Skeletal muscle tissue (tissue), 4 donors: ENCODE results near the gene C14orf132. TPM values are rescaled to one million over a fixed set of nuclear protein-coding genes. Genes with fewer than 3 reads are reported as not detected.

ENCODE experiments used
- H3K27ac ChIP-seq: one replicate; pipeline ENCODE4 v1.7.0; 2013; ENCODE audit warnings: mild to moderate bottlenecking, low read depth, low read length, inconsistent platforms
- H3K27me3 ChIP-seq, 3 donors: one replicate each; pipeline ENCODE4 v1.7.0; 2013; ENCODE audit warnings: low read length in 3 of 3; ENCODE audit not compliant: control insufficient read depth in 3 of 3, insufficient read depth in 3 of 3
- H3K36me3 ChIP-seq, 3 donors: one replicate each; pipeline ENCODE4 v1.7.0; 2013; ENCODE audit warnings: low read length in 3 of 3; ENCODE audit not compliant: control insufficient read depth in 3 of 3, insufficient read depth in 3 of 3
- H3K4me1 ChIP-seq, 3 donors: one replicate each; pipeline ENCODE4 v1.7.0; 2013; ENCODE audit warnings: low read length in 3 of 3, mild to moderate bottlenecking in 3 of 3; ENCODE audit not compliant: control insufficient read depth in 3 of 3, insufficient read depth in 3 of 3
- H3K4me3 ChIP-seq, 3 donors: one replicate each; pipeline ENCODE4 v1.7.0; 2013; ENCODE audit warnings: low read length in 3 of 3
- H3K9ac ChIP-seq, 3 donors: one replicate each; pipeline ENCODE4 v1.7.0; 2013; ENCODE audit warnings: low read length in 3 of 3, mild to moderate bottlenecking in 3 of 3, moderate library complexity in 2 of 3, low read depth in 1 of 3
- H3K9me3 ChIP-seq, 3 donors: one replicate each; pipeline ENCODE4 v1.7.0; 2013; ENCODE audit warnings: low read length in 3 of 3; ENCODE audit not compliant: control insufficient read depth in 3 of 3
- total RNA-seq: library from RNA; depleted of rRNA; stranded (reverse); fragments of >200 nt; gene quantifications from one replicate; pipeline ENCODE4 v1.2.3, GENCODE V29; 2014
- donor health status: Osteomylitis.

The C14orf132 gene
- total RNA-seq, 1 donor from 2014 or later = 8.9 TPM

DNA sequence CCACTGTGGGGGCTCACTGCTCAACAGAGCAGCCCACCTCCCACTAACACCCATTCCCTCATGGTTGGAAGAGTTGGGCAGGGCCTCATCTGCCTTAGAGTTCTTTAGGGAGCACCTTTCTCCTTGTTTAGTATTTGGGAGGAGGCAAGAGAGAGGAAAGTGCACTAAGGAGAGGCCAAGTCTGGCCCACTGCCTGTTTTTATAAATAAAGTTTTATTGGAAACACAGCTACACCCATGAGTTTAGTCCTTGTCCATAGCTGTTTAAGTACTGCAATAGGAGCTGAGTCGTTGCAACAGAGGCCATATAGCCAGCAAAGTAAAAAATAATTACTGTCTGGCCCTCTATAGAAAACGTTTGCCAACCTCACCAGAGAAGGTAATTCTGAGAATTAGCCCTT, 63.9 kb downstream of the C14orf132 start:
- no peak overlapping the region for H3K9ac ChIP-seq
- H3K36me3 ChIP-seq = no peaks in the 10 kb centered on the region
- no peak overlapping the region for H3K4me3 ChIP-seq
- H3K27ac ChIP-seq = no peak overlapping the region
- peaks cover 0 to 15% (median 11%) of the 10 kb centered on the region in 3 donors for H3K27me3 ChIP-seq
- H3K9me3 ChIP-seq = no peaks in the 10 kb centered on the region
- H3K4me1 ChIP-seq = peaks cover 4 to 9% (median 6%) of the 10 kb centered on the region in 3 donors

DNA sequence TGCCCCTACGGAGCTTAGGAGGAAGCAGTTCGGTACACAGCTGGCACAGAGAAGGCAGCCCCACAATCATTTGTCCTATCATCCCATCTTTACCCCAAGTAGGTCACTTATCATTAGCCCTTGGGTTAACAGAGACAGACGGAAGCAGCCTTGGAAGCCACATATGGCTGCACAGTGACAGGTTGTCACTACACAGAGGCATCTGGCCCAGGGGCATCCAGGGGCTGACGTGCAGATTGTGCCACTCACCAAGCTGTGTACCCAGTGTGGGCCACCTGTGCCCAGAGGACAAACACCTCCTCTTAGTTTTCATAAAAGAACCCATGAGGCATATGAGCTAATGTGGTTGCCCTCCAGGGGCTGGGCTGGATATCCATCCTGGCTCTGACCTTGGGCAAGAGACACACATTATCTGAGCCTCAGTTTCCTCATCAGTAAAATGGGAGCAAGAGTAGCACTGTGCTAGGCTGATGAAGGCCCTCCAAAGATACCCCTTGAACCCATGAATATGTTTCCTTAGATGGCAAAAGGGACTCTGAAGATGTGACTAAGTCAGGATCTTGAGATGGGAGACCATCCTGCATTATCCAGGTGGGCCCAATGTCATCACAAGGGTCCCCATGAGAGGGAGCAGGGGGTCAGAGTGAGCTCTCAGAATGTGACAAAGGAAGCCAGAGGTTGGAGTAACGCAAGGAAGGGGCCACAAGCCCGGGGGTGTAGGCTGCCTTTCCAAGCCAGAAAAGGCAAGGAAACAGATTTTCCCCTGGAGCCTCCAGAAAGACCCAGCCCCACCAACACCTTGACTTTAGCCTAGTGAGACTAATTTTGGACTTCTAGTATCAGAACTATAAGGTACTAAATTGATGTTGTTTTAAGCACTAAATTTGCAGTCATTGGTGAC, 64.6 kb downstream of the C14orf132 start:
- no peak overlapping the region for H3K9ac ChIP-seq
- H3K4me3 ChIP-seq = no peak overlapping the region
- H3K36me3 ChIP-seq = no peaks in the 10 kb centered on the region
- peaks cover 0 to 11% (median 5%) of the 10 kb centered on the region in 3 donors for H3K27me3 ChIP-seq
- peaks cover 4 to 9% (median 6%) of the 10 kb centered on the region in 3 donors for H3K4me1 ChIP-seq
- H3K9me3 ChIP-seq = no peaks in the 10 kb centered on the region
- peak overlapping the region; percentile 26 for H3K27ac ChIP-seq

- Histone ChIP-seq H3K27ac (peak overlapping the region; percentile 26), H3K9me3 (no peaks in the 10 kb centered on the region), H3K4me1 (peaks cover 4 to 9% (median 6%) of the 10 kb centered on the region in 3 donors), H3K36me3 (no peaks in the 10 kb centered on the region), H3K4me3 (peak overlapping the region in 2 of 3 donors; percentile 43 to 45), H3K9ac (no peak overlapping the region), H3K27me3 (peaks cover 0 to 11% (median 0%) of the 10 kb centered on the region in 3 donors)
Measured at GRCh38 chr14:96104469-96105057, 65.4 kb downstream of the C14orf132 start.

GRCh38 chr14:96105089-96105925, 66.1 kb downstream of the C14orf132 start:
- Histone ChIP-seq H3K36me3 (no peaks in the 10 kb centered on the region), H3K27me3 (peaks cover 0 to 10% (median 0%) of the 10 kb centered on the region in 3 donors), H3K27ac (peak overlapping the region; percentile 9), H3K4me1 (peaks cover 4 to 9% (median 6%) of the 10 kb centered on the region in 3 donors), H3K9ac (no peak overlapping the region), H3K4me3 (no peak overlapping the region), H3K9me3 (no peaks in the 10 kb centered on the region)

DNA sequence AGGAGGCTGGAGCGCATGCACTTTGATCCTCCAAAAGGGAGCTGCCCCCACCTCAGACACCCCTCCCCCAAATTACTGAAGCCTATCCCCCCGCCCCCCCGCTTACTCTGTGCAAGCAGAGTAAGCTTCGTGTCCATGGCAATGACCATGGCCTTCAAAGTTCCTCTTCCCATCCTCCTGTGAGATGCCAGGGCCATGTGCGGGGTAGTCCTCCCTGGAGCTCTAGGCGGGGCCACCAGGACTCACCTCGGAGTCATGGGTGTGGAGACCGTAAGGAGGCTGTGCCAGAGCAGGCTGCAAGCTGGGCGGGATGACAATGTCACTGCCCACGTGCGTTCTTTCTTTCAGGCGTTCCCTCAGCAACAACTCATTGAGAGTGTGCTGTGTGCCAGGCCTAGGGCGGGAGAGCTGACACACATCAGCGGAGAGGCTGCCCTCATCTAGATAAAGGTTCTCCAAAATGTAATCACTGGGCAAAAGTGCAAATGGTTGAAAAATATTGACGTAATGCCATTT, 66.8 kb downstream of the C14orf132 start:
- Histone ChIP-seq H3K9me3 (no peaks in the 10 kb centered on the region), H3K9ac (no peak overlapping the region), H3K4me1 (peaks cover 3 to 9% (median 4%) of the 10 kb centered on the region in 3 donors), H3K27me3 (peaks cover 0 to 10% (median 0%) of the 10 kb centered on the region in 3 donors), H3K36me3 (no peaks in the 10 kb centered on the region), H3K4me3 (no peak overlapping the region), H3K27ac (no peak overlapping the region)

DNA sequence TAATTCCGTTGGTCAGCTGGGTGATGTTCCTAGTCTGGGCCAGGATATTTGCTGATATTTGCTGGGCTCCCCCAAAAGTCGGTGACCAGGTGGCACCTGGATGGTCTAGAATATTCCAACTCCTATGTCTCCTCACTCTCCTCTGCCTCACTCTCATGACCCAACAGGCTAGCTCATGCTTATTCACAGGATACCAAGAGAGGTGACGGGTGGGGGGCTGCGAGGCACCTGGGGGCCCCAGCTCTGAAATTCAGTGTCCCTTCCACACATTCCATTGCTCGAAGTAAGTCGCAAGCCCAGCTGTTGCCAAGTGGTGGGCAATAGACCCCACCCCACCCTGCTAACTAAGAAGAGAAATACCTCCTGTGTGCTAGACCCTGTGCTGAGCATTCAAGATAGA, 67.7 kb downstream of the C14orf132 start:
- Histone ChIP-seq H3K9me3 (no peaks in the 10 kb centered on the region), H3K27me3 (peaks cover 0 to 10% (median 0%) of the 10 kb centered on the region in 3 donors), H3K4me1 (peaks cover 3 to 9% (median 4%) of the 10 kb centered on the region in 3 donors), H3K36me3 (no peaks in the 10 kb centered on the region), H3K27ac (no peak overlapping the region), H3K9ac (no peak overlapping the region), H3K4me3 (no peak overlapping the region)

GRCh38 chr14:96108061-96108795, 69.1 kb downstream of the C14orf132 start:
- Histone ChIP-seq H3K4me3 (no peak overlapping the region), H3K9ac (no peak overlapping the region), H3K36me3 (no peaks in the 10 kb centered on the region), H3K27me3 (peaks cover 0 to 10% (median 0%) of the 10 kb centered on the region in 3 donors), H3K27ac (no peak overlapping the region), H3K4me1 (peaks cover 3 to 9% (median 4%) of the 10 kb centered on the region in 3 donors), H3K9me3 (no peaks in the 10 kb centered on the region)

DNA sequence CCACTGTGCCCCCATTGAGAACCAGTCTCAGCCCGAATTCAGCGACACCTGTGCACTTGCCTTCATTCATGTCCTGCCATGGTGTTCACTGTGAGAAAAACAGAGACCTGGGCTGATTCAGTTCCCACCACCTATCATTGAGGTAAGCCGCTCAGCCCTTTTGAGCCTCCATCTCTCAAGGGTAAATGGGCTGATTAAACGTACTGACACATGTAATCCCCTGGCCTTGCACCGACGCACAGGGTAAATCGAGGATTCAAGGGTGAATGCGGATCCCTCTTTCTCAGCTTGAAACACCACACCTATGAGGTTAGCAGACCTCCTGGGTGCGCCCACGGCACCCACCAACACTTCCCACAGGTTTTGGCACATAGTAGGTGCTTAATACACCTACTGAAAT, 69.7 kb downstream of the C14orf132 start:
- H3K9ac ChIP-seq = no peak overlapping the region
- no peaks in the 10 kb centered on the region for H3K9me3 ChIP-seq
- no peak overlapping the region for H3K4me3 ChIP-seq

More for the DNA sequence above, 69.7 kb downstream of the C14orf132 start:
- Histone ChIP-seq H3K27ac (no peak overlapping the region), H3K36me3 (no peaks in the 10 kb centered on the region), H3K4me1 (peaks cover 3 to 9% (median 4%) of the 10 kb centered on the region in 3 donors), H3K27me3 (peaks cover 0 to 10% (median 0%) of the 10 kb centered on the region in 3 donors)
